ENCODE results near the gene ABCB10. TPM values are rescaled to one million over a fixed set of nuclear protein-coding genes. Genes with fewer than 3 reads are reported as not detected.

ABCB10 gene
- total RNA-seq, 1 experiment from 2014 or later: 13.8 TPM

DNA sequence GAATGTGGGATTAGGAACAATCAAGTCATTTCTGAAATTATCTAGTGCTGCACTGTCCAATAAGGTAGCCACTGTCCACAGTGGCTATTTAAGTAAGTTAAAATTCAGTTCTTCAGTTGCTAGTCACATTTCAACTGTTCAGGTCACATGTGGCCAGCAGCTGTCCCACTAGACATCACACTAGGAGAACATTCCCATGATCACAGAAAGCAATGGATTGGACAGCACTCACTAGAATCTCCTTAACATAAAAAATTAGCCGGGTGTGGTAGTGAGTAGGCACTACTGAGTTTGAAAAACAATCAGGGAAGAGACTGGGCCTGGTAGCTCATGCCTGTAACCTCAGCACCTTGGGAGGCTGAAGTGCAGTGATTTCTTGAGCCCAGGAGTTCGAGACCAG lies 84.0 kb downstream of the ABCB10 start:
- Histone ChIP-seq H2AK5ac (ENCODE audit: insufficient read length, low read length) (no peak overlapping the region), H4K20me1 (ENCODE audit: control insufficient read depth, insufficient read depth, insufficient read length) (no peaks in the 10 kb centered on the region), H3K9me3 (ENCODE audit: control insufficient read depth, low read depth, low read length) (no peaks in the 10 kb centered on the region), H3K4me2 (ENCODE audit: insufficient read depth, insufficient read length, low read length) (no peak overlapping the region), H2BK12ac (ENCODE audit: insufficient read length, low read depth, low read length) (no peak overlapping the region), H2BK120ac (ENCODE audit: low read depth, low read length, poor library complexity, severe bottlenecking) (no peak overlapping the region), H3K27me3 (ENCODE audit: insufficient read depth, low read length) (no peaks in the 10 kb centered on the region), H4K8ac (replicated peaks; ENCODE audit: insufficient read length, low read depth, low read length) (no peak overlapping the region), H4K91ac (ENCODE audit: insufficient read length, low read depth, low read length) (no peak overlapping the region), H2BK20ac (ENCODE audit: low read depth, low read length, poor library complexity, severe bottlenecking) (no peak overlapping the region), H4K5ac (ENCODE audit: insufficient read length, low read depth, low read length) (no peak overlapping the region), H3T11ph (ENCODE audit: low read length) (no peak overlapping the region), H3K4ac (ENCODE audit: low read depth, low read length) (no peak overlapping the region), H3K56ac (ENCODE audit: insufficient read length, low read depth, low read length) (no peak overlapping the region), H3K18ac (ENCODE audit: insufficient read length, low read depth, low read length) (no peak overlapping the region), H3K9ac (ENCODE audit: extremely low read depth, insufficient read length, low read length) (no peak overlapping the region), H3K23ac (ENCODE audit: insufficient read length, low read depth, low read length) (no peak overlapping the region), H3K79me2 (ENCODE audit: insufficient read depth, low read length) (no peaks in the 10 kb centered on the region), H2AFZ (ENCODE audit: low read length) (no peak overlapping the region), H3K79me1 (ENCODE audit: insufficient read depth, low read depth, low read length, poor library complexity, severe bottlenecking) (no peaks in the 10 kb centered on the region), H3K4me1 (ENCODE audit: insufficient read depth, low read length) (no peaks in the 10 kb centered on the region), H3K23me2 (ENCODE audit: insufficient read length, low read depth, low read length, poor library complexity, severe bottlenecking) (no peaks in the 10 kb centered on the region), H2BK15ac (ENCODE audit: low read depth, low read length) (no peak overlapping the region), H3K27ac (ENCODE audit: insufficient read length, low read depth, low read length) (no peak overlapping the region), H3K14ac (ENCODE audit: insufficient read depth, low read length) (no peak overlapping the region), H2BK5ac (ENCODE audit: insufficient read length, low read length) (no peak overlapping the region)
- H3K4me1 Mint-ChIP-seq: no peaks in the 10 kb centered on the region
- H3K27me3 Mint-ChIP-seq (ENCODE audit: low read depth): no peaks in the 10 kb centered on the region
- H3K27ac Mint-ChIP-seq: no peak overlapping the region
- H3K9me3 Mint-ChIP-seq: no peaks in the 10 kb centered on the region
- WGBS (ENCODE audit: extremely low coverage, insufficient read length, low lambda C conversion rate): no CpG with 5 or more reads among the region's 2 CpGs
- peaks cover 19 to 76% (median 59%) of the 10 kb centered on the region in 3 experiments; a peak in 6 of 7 replicates for H3K36me3 Mint-ChIP-seq (ENCODE audit: insufficient read depth in 1 of 3, low read depth in 3 of 3)
- DNase-seq: no peak
- TF ChIP-seq, protein P1, sequence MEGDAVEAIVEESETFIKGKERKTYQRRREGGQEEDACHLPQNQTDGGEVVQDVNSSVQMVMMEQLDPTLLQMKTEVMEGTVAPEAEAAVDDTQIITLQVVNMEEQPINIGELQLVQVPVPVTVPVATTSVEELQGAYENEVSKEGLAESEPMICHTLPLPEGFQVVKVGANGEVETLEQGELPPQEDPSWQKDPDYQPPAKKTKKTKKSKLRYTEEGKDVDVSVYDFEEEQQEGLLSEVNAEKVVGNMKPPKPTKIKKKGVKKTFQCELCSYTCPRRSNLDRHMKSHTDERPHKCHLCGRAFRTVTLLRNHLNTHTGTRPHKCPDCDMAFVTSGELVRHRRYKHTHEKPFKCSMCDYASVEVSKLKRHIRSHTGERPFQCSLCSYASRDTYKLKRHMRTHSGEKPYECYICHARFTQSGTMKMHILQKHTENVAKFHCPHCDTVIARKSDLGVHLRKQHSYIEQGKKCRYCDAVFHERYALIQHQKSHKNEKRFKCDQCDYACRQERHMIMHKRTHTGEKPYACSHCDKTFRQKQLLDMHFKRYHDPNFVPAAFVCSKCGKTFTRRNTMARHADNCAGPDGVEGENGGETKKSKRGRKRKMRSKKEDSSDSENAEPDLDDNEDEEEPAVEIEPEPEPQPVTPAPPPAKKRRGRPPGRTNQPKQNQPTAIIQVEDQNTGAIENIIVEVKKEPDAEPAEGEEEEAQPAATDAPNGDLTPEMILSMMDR (conservative IDR thresholded peaks at IDR 0.05): no peak
- H3K4me3 Mint-ChIP-seq: no peak overlapping the region

All from H9 (cell line).